Lung (tissue), 12 donors: ENCODE results near the gene ANKIB1. TPM values are rescaled to one million over a fixed set of nuclear protein-coding genes. Genes with fewer than 3 reads are reported as not detected.
"Not testable (repeated sequence)": the region's sequence is repeated elsewhere in the genome, so short reads cannot be mapped to it uniquely, and the experiment has no call there.

Source experiments
- ATAC-seq: fragments of 200-7000 bp; cut with Tn5 transposase; one replicate; pipeline ENCODE4 v1.9.1; 2020; ENCODE audit warnings: moderate number of reproducible peaks; ENCODE audit not compliant: insufficient read depth, low FRiP score
- DNase-seq, 3 donors: peaks; one replicate each; pipeline ENCODE4 v3.0.0-alpha.2; 2013 to 2017
- H3K27ac ChIP-seq, 2 donors: one replicate each; pipeline ENCODE4 v1.5.1; 2013; ENCODE audit warnings: mild to moderate bottlenecking in 2 of 2, moderate library complexity in 2 of 2, control low read depth in 1 of 2, inconsistent platforms in 1 of 2, low read depth in 1 of 2, low read length in 1 of 2
- H3K27me3 ChIP-seq, 3 donors: one replicate each; pipeline ENCODE4 v1.5.1; 2013; ENCODE audit warnings: low read length in 2 of 3; ENCODE audit not compliant: control insufficient read depth in 3 of 3, insufficient read depth in 3 of 3
- H3K36me3 ChIP-seq, 4 donors: one replicate each; pipeline ENCODE4 v1.5.1; 2013; ENCODE audit warnings: low read length in 4 of 4, mild to moderate bottlenecking in 1 of 4, moderate library complexity in 1 of 4; ENCODE audit not compliant: control insufficient read depth in 4 of 4, insufficient read depth in 4 of 4
- H3K4me1 ChIP-seq, 5 donors: one replicate each; pipeline ENCODE4 v1.5.1; 2013; ENCODE audit warnings: low read length in 5 of 5, mild to moderate bottlenecking in 2 of 5, moderate library complexity in 1 of 5; ENCODE audit not compliant: control insufficient read depth in 5 of 5, insufficient read depth in 5 of 5
- H3K4me3 ChIP-seq: one replicate; pipeline ENCODE4 v1.5.1; 2013; ENCODE audit warnings: mild to moderate bottlenecking, control low read depth, moderate library complexity
- H3K9ac ChIP-seq, 2 donors: one replicate each; pipeline ENCODE4 v1.5.1; 2013; ENCODE audit warnings: low read length in 2 of 2, control low read depth in 1 of 2; ENCODE audit not compliant: insufficient read depth in 1 of 2
- H3K9me3 ChIP-seq, 4 donors: one replicate each; pipeline ENCODE4 v1.5.1; 2013; ENCODE audit warnings: low read length in 3 of 4, mild to moderate bottlenecking in 1 of 4, moderate library complexity in 1 of 4; ENCODE audit not compliant: control insufficient read depth in 4 of 4, insufficient read depth in 3 of 4
- CTCF ChIP-seq: IDR thresholded peaks from 2 replicates; pipeline ENCODE4 v1.5.1; 2012; ENCODE audit warnings: mild to moderate bottlenecking; ENCODE audit errors: control extremely low read depth, extremely low read depth
- WGBS, 2 donors: extraction: QIAGEN DNeasy Blood & Tissue Kit; methylation state at CpG; one replicate each; pipeline ENCODE4 v1.1.7; 2013; 5-methylcytosine and 5-hydroxymethylcytosine counted together
- polyA plus RNA-seq, 2 donors: library from polyadenylated mRNA; stranded (reverse); fragments of 200-250 nt; gene quantifications; one replicate each; pipeline ENCODE4 v1.2.1, GENCODE V29; 2013
- total RNA-seq, 2 donors: library from RNA; depleted of rRNA in 1 of 2; stranded (reverse); fragments of >200 nt in 1 of 2; gene quantifications; one replicate each; pipeline ENCODE4 v1.2.1, GENCODE V29; 2014 to 2021
- donor health status: control.
- donor health status: control.
- donor health status: Bipolar disorder and iron deficiency.
- donor health status: healthy.
- donor health status: DM: yes; HTN: yes; CAD: no.

ANKIB1 gene
- total and polyA plus RNA-seq, 4 donors = 9.4 to 47.0 (median 23.7) TPM

DNA sequence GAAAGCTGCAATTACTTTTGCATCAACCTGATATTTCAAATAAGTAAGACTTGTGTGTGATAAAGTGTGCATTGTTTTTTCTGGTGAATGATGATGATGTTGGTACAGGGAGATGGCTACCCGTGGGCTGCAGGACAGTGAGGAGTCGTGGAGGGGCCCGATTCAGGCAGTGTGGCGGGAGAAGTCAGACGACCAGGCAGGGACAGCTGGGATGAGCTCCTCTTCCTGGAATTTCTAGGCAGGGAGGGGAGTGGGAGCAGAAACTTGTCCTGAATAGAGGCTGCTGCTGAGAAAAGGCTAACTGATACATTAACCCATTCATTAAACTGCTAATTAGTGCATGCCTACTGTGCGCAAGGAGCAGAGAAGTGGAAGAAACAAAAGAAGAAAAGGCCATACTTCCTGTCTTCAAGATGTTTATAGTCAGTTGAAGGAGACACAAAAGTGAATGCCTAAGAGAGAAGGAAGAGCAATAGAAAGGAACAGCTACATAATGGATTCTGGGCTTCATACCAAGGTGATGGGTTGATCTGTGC is 192.2 kb downstream of the ANKIB1 start:
- Histone ChIP-seq H3K36me3 (no peaks in the 10 kb centered on the region), H3K4me1 (peaks cover 0 to 2% (median 0%) of the 10 kb centered on the region in 5 donors), H3K9ac (no peak overlapping the region), H3K27me3 (no peaks in the 10 kb centered on the region), H3K27ac (no peak overlapping the region), H3K9me3 (no peaks in the 10 kb centered on the region), H3K4me3 (no peak overlapping the region)
- no peak for TF ChIP-seq CTCF
- DNase-seq (no peak), ATAC-seq (no peak)
- 80 to 85% methylated on average over 6 of the region's 6 CpGs for WGBS, 2 donors

DNA sequence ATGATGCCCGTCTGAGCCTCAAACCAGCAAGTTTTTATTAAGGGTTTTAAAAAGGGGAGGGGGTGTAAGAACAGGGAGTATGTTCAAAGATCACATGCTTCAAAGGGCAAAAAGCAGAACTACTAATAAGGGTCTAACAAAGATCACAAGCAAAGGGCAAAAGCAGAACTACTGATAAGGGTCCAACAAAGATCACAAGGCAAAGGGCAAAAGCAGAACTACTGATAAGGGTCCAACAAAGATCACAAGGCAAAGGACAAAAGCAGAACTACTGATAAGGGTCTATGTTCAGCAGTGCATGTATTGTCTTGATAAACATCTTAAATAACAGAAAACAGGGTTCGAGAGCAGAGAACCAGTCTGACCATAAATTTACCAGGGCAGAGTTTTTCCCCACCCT is 196.9 kb downstream of the ANKIB1 start:
- H3K36me3 ChIP-seq, H3K4me3 ChIP-seq, H3K9me3 ChIP-seq, DNase-seq, H3K27me3 ChIP-seq, H3K9ac ChIP-seq, ATAC-seq, H3K4me1 ChIP-seq, H3K27ac ChIP-seq: not testable (repeated sequence)
- 75 to 84% methylated on average over 2 of the region's 2 CpGs for WGBS, 2 donors

- peaks cover under 1 to 20% (median 11%) of the 10 kb centered on the region in 4 donors for H3K36me3 ChIP-seq
- no peak for TF ChIP-seq CTCF
- peaks cover 0 to 10% (median 0%) of the 10 kb centered on the region in 5 donors for H3K4me1 ChIP-seq
- peak overlapping the region in 1 of 2 donors; percentile 99 for H3K27ac ChIP-seq
- 56 to 57% methylated on average over 21 of the region's 21 CpGs for WGBS, 2 donors
- H3K4me3 ChIP-seq = no peak overlapping the region
- no peaks in the 10 kb centered on the region for H3K27me3 ChIP-seq
- no peaks in the 10 kb centered on the region for H3K9me3 ChIP-seq
- DNase-seq (no peak), ATAC-seq (no peak)
- H3K9ac ChIP-seq = no peak overlapping the region
Measured at GRCh38 chr7:92446869-92447344, 201.1 kb downstream of the ANKIB1 start.

DNA sequence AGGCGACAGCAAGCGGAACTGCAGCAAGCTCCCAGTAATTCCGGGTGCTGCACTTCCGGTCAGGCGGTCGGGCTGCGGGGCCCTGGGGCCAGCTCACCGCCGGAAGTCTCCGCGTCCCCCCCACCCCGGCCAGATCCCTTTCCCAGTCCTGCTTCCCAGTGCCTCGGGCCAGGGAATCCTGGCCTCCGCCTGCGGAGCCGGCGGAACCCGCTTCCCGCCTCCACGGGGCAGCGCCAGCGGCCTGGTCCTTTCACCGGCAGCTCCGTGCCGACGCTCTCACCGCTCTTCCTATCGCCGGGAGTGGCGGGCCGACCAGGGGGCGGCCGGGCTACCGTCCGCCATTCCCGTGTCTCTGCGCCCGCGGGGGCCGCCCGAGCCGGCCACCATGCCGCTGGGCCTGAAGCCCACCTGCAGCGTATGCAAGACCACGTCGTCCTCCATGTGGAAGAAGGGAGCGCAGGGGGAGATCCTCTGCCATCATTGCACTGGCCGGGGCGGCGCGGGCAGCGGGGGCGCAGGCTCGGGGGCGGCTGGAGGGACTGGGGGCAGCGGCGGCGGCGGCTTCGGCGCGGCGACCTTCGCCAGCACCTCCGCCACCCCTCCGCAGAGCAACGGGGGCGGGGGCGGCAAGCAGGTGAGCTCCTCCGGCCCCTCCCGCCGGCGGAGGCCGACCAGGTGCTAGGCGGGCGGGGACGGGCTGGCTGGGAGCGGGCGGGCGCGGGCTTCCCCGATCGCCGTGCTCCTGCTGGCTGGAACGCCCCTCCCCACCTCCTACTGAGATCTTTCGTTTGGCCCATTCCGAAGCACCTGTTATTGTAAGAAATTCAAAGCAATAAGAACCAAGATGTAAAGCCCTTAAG is 201.8 kb downstream of the ANKIB1 start, which contains the start of gene GATAD1:
GATAD1 (plus strand) TSS at position 138 of the 860 bp plus-strand sequence; CDS start at position 386, 248 bp downstream.
- Histone ChIP-seq H3K36me3 (peaks cover 6 to 26% (median 15%) of the 10 kb centered on the region in 4 donors), H3K4me3 (peak within 1 kb of the TSS; percentile 98), H3K27me3 (no peaks in the 10 kb centered on the region), H3K27ac (peak within 1 kb of the TSS; percentile 99), H3K9me3 (no peaks in the 10 kb centered on the region), H3K4me1 (peaks cover 0 to 10% (median 0%) of the 10 kb centered on the region in 5 donors), H3K9ac (peak within 1 kb of the TSS; percentile 66 to 88)
- ATAC-seq (peak; percentile 98), DNase-seq (peak; percentile 94 to 96 (median 94))
- WGBS, 2 donors = 0 to 1% methylated on average over 58 to 87 of the region's 87 CpGs
- peak; percentile 92 for TF ChIP-seq CTCF
